WTC11 (cell line): ENCODE data around the gene STK32C.

ENCODE experiments used
- ATF1 ChIP-seq: sonication (generic); formaldehyde crosslinking; IDR thresholded peaks from 2 replicates; pipeline ENCODE4 v1.8.1; 2023; ENCODE audit warnings: mild to moderate bottlenecking, moderate library complexity, missing genetic modification reagents
- FOXP1 ChIP-seq: sonication (generic); formaldehyde crosslinking; IDR thresholded peaks from 2 replicates; pipeline ENCODE4 v1.8.0; 2022; ENCODE audit warnings: missing genetic modification reagents, mild to moderate bottlenecking, moderate library complexity, borderline replicate concordance
- SP1 ChIP-seq: sonication (generic); formaldehyde crosslinking; conservative IDR thresholded peaks from 2 replicates; pipeline ENCODE4 v1.8.1; 2022; ENCODE audit warnings: missing genetic modification reagents
- ZNF138 ChIP-seq: sonication (generic); formaldehyde crosslinking; conservative IDR thresholded peaks from 2 replicates; pipeline ENCODE4 v1.8.1; 2022; ENCODE audit warnings: mild to moderate bottlenecking, moderate library complexity, missing genetic modification reagents
- ZNF263 ChIP-seq: sonication (generic); formaldehyde crosslinking; IDR thresholded peaks from 2 replicates; pipeline ENCODE4 v1.8.1; 2022; ENCODE audit warnings: low read depth, mild to moderate bottlenecking, moderate library complexity, missing genetic modification reagents
- TF ChIP-seq, protein P1 (sequence below): fragments of 200-600 bp; IDR thresholded peaks from 2 replicates; pipeline ENCODE4 v1.8.0; 2022; ENCODE audit warnings: antibody characterized with exemption
- TF ChIP-seq, protein P2 (sequence below): fragments of 250-450 bp; sonication (Bioruptor Pico); conservative IDR thresholded peaks from 2 replicates; pipeline ENCODE4 v1.9.0; 2021; ENCODE audit warnings: mild to moderate bottlenecking
- TF ChIP-seq, protein P3 (sequence below): sonication (generic); formaldehyde crosslinking; IDR thresholded peaks from 2 replicates; pipeline ENCODE4 v1.8.1; 2023; ENCODE audit warnings: mild to moderate bottlenecking, missing genetic modification reagents
- TF ChIP-seq, protein P4 (sequence below): sonication (generic); formaldehyde crosslinking; IDR thresholded peaks from 2 replicates; pipeline ENCODE4 v1.8.1; 2023; ENCODE audit warnings: mild to moderate bottlenecking, missing genetic modification reagents, moderate library complexity

DNA sequence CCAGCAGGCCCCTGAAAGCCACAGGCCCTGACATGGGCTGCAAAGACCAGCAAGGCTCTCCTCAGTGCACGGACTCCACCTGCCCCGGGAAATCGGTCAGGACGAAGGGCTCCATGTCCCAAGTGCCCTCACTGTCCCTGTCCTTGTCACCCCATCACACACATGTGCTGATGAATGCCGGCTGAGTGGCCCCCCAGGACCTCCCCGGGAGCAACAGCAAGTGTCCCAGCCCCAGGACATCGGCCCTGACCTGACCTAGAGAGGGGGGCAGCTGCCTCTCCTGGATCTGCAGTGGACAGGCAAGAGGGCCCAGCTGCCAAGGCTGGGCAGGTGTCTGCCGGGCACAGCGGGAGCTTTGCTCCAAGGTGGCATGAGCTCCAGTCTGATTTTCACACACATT is 49.8 kb downstream of the STK32C start:
- TF ChIP-seq, protein P1, sequence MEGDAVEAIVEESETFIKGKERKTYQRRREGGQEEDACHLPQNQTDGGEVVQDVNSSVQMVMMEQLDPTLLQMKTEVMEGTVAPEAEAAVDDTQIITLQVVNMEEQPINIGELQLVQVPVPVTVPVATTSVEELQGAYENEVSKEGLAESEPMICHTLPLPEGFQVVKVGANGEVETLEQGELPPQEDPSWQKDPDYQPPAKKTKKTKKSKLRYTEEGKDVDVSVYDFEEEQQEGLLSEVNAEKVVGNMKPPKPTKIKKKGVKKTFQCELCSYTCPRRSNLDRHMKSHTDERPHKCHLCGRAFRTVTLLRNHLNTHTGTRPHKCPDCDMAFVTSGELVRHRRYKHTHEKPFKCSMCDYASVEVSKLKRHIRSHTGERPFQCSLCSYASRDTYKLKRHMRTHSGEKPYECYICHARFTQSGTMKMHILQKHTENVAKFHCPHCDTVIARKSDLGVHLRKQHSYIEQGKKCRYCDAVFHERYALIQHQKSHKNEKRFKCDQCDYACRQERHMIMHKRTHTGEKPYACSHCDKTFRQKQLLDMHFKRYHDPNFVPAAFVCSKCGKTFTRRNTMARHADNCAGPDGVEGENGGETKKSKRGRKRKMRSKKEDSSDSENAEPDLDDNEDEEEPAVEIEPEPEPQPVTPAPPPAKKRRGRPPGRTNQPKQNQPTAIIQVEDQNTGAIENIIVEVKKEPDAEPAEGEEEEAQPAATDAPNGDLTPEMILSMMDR = no peak
- no peak for TF ChIP-seq SP1 (CRISPR knock-in tag)
- TF ChIP-seq FOXP1 = no peak
- TF ChIP-seq ATF1 = no peak
- no peak for TF ChIP-seq ZNF138 (CRISPR knock-in tag)
- TF ChIP-seq, protein P2, sequence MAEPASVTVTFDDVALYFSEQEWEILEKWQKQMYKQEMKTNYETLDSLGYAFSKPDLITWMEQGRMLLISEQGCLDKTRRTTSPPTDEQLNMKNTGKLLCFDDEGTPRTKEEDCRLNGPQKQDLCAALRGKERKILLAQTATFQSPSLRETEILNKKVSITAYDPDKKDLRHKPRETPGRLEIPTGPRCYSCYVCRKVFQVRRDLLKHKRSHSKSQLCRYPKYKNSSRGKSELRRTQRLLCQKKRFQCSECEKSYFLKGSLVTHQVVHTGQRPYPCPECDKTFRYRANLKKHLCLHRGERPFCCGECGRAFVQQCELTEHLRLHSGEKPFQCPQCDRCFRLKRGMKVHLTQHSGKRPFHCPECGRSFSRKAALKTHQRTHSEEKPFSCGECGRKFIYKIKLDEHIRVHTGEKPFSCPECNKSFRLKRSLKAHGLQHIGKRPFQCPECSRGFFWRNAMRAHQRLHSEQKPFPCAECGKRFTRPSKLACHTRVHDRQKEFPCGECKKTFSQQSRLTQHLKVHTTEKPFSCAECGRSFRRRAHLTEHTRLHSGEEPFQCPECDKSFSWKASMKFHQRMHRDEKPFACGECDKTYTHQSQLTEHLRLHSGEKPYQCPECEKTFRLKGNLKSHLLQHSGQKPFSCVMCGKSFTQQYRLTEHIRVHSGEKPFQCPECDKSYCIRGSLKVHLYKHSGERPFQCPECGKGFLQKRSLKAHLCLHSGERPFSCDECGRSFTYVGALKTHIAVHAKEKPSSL (CRISPR knock-in tag) = no peak
- no peak for TF ChIP-seq ZNF263 (CRISPR knock-in tag)
- TF ChIP-seq, protein P3, sequence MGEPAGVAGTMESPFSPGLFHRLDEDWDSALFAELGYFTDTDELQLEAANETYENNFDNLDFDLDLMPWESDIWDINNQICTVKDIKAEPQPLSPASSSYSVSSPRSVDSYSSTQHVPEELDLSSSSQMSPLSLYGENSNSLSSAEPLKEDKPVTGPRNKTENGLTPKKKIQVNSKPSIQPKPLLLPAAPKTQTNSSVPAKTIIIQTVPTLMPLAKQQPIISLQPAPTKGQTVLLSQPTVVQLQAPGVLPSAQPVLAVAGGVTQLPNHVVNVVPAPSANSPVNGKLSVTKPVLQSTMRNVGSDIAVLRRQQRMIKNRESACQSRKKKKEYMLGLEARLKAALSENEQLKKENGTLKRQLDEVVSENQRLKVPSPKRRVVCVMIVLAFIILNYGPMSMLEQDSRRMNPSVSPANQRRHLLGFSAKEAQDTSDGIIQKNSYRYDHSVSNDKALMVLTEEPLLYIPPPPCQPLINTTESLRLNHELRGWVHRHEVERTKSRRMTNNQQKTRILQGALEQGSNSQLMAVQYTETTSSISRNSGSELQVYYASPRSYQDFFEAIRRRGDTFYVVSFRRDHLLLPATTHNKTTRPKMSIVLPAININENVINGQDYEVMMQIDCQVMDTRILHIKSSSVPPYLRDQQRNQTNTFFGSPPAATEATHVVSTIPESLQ (CRISPR knock-in tag) = no peak
- TF ChIP-seq, protein P4, sequence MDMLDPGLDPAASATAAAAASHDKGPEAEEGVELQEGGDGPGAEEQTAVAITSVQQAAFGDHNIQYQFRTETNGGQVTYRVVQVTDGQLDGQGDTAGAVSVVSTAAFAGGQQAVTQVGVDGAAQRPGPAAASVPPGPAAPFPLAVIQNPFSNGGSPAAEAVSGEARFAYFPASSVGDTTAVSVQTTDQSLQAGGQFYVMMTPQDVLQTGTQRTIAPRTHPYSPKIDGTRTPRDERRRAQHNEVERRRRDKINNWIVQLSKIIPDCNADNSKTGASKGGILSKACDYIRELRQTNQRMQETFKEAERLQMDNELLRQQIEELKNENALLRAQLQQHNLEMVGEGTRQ (CRISPR knock-in tag) = no peak
